IgD-negative memory B cell (primary cell): ENCODE data around the gene IQSEC1. TPM values are rescaled to one million over a fixed set of nuclear protein-coding genes. Genes with fewer than 3 reads are reported as not detected.

ENCODE experiments used
- H3K27ac Mint-ChIP-seq, 3 donors: one replicate each; pipeline ENCODE4 v1.8.0; 2020 to 2022; ENCODE audit warnings: mild to moderate bottlenecking in 3 of 3, mixed read lengths in 3 of 3, moderate library complexity in 1 of 3
- H3K27me3 Mint-ChIP-seq: one replicate; pipeline ENCODE4 v1.8.0; 2021; ENCODE audit warnings: mixed read lengths
- H3K36me3 Mint-ChIP-seq: one replicate; pipeline ENCODE4 v1.8.0; 2020; ENCODE audit warnings: mild to moderate bottlenecking, mixed read lengths
- H3K4me1 Mint-ChIP-seq, 3 donors: one replicate each; pipeline ENCODE4 v1.8.0; 2020 to 2022; ENCODE audit warnings: mixed read lengths in 3 of 3, mild to moderate bottlenecking in 1 of 3
- H3K4me3 Mint-ChIP-seq, 4 donors: one replicate each; pipeline ENCODE4 v1.8.0; 2020 to 2022; ENCODE audit warnings: mild to moderate bottlenecking in 4 of 4, mixed read lengths in 4 of 4, moderate library complexity in 3 of 4
- H3K9me3 Mint-ChIP-seq, 3 donors: one replicate each; pipeline ENCODE4 v1.8.0; 2020 to 2021; ENCODE audit warnings: mixed read lengths in 3 of 3, mild to moderate bottlenecking in 1 of 3
- polyA plus RNA-seq: library from polyadenylated mRNA; unstranded; fragments of 300-500 nt; fragmentation: Illumina TruSeq; gene quantifications from one replicate; pipeline ENCODE4 v1.2.3, GENCODE V29; 2021

IQSEC1 gene
- polyA plus RNA-seq, 1 donor from 2014 or later = 52.5 TPM

GRCh38 chr3:13004376-13004775 is 68.9 kb downstream of the IQSEC1 start:
- peak overlapping the region in 3 of 4 donors; percentile 65 to 80 (median 76) for H3K4me3 Mint-ChIP-seq
- no peaks in the 10 kb centered on the region for H3K9me3 Mint-ChIP-seq
- H3K4me1 Mint-ChIP-seq = peaks cover 52 to 84% (median 64%) of the 10 kb centered on the region in 3 donors
- peaks cover 10% of the 10 kb centered on the region for H3K36me3 Mint-ChIP-seq
- H3K27me3 Mint-ChIP-seq = no peaks in the 10 kb centered on the region
- peak overlapping the region in 2 of 3 donors; percentile 31 to 90 for H3K27ac Mint-ChIP-seq

DNA sequence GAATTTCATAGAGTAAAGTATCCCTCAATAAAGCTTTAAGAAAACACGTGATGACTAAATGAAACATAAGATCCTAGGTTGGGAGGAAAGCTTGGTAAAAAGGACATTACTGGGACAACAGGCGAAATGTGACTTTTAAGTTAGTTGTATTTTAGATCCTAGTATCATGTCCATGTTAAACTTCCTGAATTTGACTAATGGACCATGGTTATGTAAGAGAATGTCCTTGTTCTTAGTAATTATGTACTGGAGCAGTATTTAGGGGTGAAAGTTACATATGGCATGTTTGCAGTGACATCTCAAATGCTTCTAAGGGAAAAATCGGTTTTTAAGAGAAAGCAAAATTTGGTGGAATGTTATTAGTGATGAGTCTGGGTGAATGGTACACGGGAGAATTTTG is 69.6 kb downstream of the IQSEC1 start:
- Mint-ChIP-seq H3K27me3 (no peaks in the 10 kb centered on the region), H3K4me1 (peaks cover 49 to 84% (median 64%) of the 10 kb centered on the region in 3 donors), H3K27ac (peak overlapping the region; percentile 31 to 90 (median 86)), H3K9me3 (no peaks in the 10 kb centered on the region), H3K4me3 (peak overlapping the region; percentile 1 to 80 (median 70)), H3K36me3 (peaks cover 9% of the 10 kb centered on the region)

- Mint-ChIP-seq H3K9me3 (no peaks in the 10 kb centered on the region), H3K4me1 (peaks cover 46 to 78% (median 60%) of the 10 kb centered on the region in 3 donors), H3K4me3 (peak overlapping the region; percentile 40 to 80 (median 54)), H3K36me3 (peaks cover 7% of the 10 kb centered on the region), H3K27me3 (no peaks in the 10 kb centered on the region), H3K27ac (peak overlapping the region; percentile 86 to 95 (median 90))
Observed at GRCh38 chr3:13002398-13003124, 70.7 kb downstream of the IQSEC1 start.

DNA sequence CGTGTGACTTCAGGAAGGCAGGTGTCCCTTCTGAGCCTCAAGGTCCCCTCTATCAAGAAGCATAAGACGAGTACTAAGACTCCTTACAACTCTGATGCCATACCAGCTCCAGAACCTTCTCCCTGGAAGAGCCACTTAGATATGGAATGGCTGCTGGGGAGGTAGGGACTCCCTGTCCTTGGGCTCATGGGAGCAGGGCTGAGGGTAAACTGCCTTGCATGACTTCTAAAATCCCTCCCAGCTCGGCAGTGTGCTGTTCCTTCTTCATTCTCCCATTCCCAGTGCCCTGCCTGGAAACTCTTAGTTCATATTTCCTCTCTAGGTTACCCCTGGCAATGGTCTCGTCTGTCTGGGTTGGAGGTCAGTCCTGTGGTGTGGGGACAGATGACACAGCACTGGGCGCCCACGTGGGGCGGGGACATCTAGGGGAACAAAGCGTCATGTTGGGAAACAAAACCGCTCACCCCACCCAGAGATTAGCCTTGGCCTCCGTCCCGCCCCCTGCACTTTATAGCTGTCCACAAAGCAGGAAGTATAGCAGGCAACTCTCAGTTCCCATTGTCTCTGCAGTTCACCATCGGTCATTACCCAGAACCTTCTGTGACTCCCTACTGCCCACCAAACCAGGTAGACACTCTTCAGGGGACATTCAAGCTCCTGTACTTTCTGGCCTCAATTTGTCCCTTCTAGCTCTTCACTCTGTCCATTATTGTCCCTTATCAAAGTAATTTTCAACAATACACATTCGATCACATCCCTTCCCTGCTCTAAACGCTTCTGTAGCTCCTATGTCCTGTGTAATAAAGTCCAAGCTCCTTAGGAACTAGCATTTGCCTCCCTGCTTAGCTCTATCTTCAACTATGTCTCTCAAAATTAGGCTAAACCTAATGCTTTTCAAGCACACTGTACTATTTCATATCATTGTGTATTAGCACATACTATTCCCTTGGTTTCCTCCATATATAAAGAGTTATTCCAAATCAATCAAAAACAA is 73.8 kb downstream of the IQSEC1 start:
- H3K9me3 Mint-ChIP-seq = no peaks in the 10 kb centered on the region
- H3K36me3 Mint-ChIP-seq = peaks cover 10% of the 10 kb centered on the region
- peaks cover 64 to 73% (median 66%) of the 10 kb centered on the region in 3 donors for H3K4me1 Mint-ChIP-seq
- no peaks in the 10 kb centered on the region for H3K27me3 Mint-ChIP-seq
- peak overlapping the region in 3 of 4 donors; percentile 65 to 82 (median 71) for H3K4me3 Mint-ChIP-seq
- H3K27ac Mint-ChIP-seq = peak overlapping the region; percentile 84 to 96 (median 96)

DNA sequence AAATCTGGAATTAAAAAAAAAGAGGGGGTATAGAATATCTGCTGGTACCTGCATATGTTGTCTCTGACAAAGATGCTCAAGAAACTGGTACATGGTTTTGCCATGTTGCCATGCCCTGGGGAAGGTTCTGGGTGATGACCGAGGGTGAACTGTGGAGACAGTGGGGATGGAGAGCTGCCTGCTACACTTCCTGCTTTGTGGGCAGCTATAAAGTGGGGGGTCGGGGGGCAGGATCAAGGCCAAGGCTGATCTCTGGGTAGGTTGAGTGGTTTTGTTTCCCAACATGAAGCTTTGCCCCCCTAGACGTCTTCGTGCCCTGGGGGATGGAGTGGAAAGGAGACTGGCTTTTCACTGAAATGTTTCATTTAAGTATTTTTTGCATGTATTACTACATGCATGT is 74.6 kb downstream of the IQSEC1 start:
- Mint-ChIP-seq H3K27me3 (no peaks in the 10 kb centered on the region), H3K27ac (peak overlapping the region; percentile 84 to 96 (median 96)), H3K9me3 (no peaks in the 10 kb centered on the region), H3K4me1 (peaks cover 56 to 65% (median 59%) of the 10 kb centered on the region in 3 donors), H3K4me3 (peak overlapping the region in 3 of 4 donors; percentile 21 to 65 (median 65)), H3K36me3 (peaks cover 8% of the 10 kb centered on the region)

DNA sequence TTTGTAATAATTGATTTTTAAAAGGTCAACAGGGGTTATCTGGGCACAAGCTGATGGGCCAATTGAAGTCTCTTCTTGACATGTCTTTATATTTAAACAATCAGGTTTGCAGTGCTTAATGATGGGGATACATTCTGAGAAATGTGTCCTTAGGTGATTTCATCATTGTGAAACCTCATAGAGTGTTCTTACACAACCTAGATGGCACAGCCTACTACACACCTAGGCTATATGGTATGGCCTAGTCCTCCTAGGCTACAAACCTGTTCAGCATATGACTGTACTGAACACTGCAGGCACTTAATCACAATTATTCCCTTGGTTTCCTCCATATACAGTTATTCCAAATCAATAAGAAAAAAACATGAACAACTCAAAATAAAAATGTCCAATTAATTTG is 75.8 kb downstream of the IQSEC1 start:
- Mint-ChIP-seq H3K9me3 (no peaks in the 10 kb centered on the region), H3K27me3 (no peaks in the 10 kb centered on the region), H3K36me3 (peaks cover 8% of the 10 kb centered on the region), H3K4me3 (peak overlapping the region in 1 of 4 donors; percentile 83), H3K4me1 (peaks cover 46 to 54% (median 50%) of the 10 kb centered on the region in 3 donors), H3K27ac (peak overlapping the region in 2 of 3 donors; percentile 8 to 96)

GRCh38 chr3:12996181-12996506 is 77.1 kb downstream of the IQSEC1 start:
- Mint-ChIP-seq H3K27ac (peak overlapping the region; percentile 17 to 96 (median 96)), H3K27me3 (no peaks in the 10 kb centered on the region), H3K9me3 (no peaks in the 10 kb centered on the region), H3K4me3 (peak overlapping the region in 3 of 4 donors; percentile 43 to 83 (median 47)), H3K4me1 (peaks cover 40 to 51% (median 49%) of the 10 kb centered on the region in 3 donors), H3K36me3 (peaks cover 8% of the 10 kb centered on the region)

DNA sequence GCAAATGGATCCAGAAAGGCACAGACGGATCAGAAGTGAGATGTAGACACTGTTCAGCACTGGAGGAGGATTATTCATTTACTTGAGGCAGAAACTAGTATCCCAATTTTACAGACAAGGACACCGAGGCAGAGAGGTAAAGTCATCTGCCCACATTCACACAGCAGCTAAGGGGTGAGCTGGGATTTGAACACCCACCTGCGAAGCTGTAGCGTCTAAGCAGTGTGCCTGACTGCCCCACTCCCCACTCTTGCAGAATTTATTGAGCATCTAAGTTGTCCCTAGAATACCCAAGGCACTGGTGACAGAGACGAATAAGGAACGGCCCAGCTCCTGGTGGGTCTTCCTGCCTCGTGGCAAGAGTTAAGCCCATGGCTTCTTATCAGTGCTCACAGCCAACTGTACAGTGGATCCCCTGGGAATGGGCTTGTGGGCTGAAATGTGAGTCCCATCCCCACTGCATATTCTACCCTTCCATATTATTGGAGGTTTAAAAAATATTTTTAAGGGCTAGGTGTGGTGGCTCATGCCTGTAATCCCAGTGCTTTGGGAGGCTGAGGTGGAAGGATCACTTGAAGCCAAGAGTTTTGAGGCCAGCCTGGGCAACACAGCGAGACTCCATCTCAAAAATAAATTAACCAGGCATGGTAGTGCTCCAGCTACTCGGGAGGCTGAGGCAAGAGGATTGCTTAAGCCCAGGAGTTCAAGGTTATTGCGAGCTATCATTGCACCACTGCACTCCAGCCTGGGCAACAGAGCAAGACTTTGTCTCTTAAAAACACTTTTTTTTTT is 77.6 kb downstream of the IQSEC1 start:
- Mint-ChIP-seq H3K4me3 (peak overlapping the region; percentile 83 to 98 (median 95)), H3K27me3 (no peaks in the 10 kb centered on the region), H3K27ac (peak overlapping the region; percentile 93 to 96 (median 96)), H3K4me1 (peaks cover 40 to 54% (median 53%) of the 10 kb centered on the region in 3 donors), H3K9me3 (no peaks in the 10 kb centered on the region), H3K36me3 (peaks cover 8% of the 10 kb centered on the region)

DNA sequence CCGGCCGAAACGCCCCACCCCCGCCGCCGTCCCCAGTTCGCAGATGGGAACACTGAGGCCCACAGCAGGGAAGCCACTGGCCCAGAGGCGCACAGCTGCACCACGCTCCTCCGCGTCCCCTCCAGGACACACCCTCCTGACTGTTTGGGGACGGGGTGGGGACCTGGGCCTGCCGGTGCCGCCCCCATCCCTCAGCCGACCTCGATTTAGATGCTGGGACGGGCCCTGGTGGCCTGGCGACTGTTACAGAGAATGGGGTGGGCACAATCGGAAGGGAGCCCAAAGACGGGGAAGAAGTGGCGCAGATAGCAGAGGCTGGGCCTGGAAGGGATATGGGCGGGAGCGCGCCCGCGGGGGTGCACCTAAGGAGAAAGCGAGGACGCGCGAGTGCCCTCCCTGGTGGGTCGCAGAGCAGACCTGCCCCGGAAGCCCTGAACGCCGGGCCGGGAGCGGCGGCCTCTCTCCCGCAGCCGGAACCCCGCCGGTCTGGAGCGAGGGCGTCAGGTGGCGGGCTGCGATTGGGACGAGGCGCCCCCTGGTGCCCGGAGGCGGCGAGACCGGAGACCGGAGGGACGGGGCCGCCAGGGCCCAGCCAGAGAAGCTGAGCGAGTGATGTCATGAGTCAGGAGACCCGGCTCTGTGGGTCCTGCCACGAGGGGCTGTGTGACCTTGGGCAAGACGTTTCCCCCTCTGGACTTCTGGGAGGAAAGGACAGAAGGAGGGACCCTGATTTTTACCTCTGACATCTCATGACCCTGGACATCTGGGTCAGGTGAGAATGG is 78.4 kb downstream of the IQSEC1 start:
- Mint-ChIP-seq H3K4me1 (peaks cover 44 to 54% (median 52%) of the 10 kb centered on the region in 3 donors), H3K27me3 (no peaks in the 10 kb centered on the region), H3K27ac (peak overlapping the region; percentile 93 to 96 (median 96)), H3K4me3 (peak overlapping the region; percentile 83 to 98 (median 95)), H3K36me3 (peaks cover 5% of the 10 kb centered on the region), H3K9me3 (no peaks in the 10 kb centered on the region)

DNA sequence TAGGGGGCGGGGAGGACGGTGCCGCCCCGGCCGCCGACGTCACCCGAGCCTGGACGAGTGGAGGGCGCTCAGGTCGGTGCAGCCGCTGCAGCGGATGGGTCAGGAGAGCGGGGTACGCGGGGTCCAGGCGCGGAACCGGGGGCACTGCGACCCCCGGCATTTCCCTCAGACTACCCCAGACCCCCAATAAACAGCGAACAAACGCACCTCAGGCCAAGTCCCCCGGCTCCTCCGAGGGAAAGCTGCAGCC is 78.9 kb downstream of the IQSEC1 start:
- no peaks in the 10 kb centered on the region for H3K27me3 Mint-ChIP-seq
- peaks cover 2% of the 10 kb centered on the region for H3K36me3 Mint-ChIP-seq
- peak overlapping the region; percentile 93 to 96 (median 93) for H3K27ac Mint-ChIP-seq
- peaks cover 44 to 53% (median 51%) of the 10 kb centered on the region in 3 donors for H3K4me1 Mint-ChIP-seq
- H3K9me3 Mint-ChIP-seq = no peaks in the 10 kb centered on the region
- H3K4me3 Mint-ChIP-seq = peak overlapping the region; percentile 37 to 97 (median 88)

GRCh38 chr3:12993517-12994356 is 79.5 kb downstream of the IQSEC1 start:
- Mint-ChIP-seq H3K4me3 (peak overlapping the region in 3 of 4 donors; percentile 45 to 97 (median 93)), H3K4me1 (peaks cover 47 to 54% (median 52%) of the 10 kb centered on the region in 3 donors), H3K36me3 (peaks cover 2% of the 10 kb centered on the region), H3K9me3 (no peaks in the 10 kb centered on the region), H3K27me3 (no peaks in the 10 kb centered on the region), H3K27ac (peak overlapping the region in 1 of 3 donors; percentile 78)

GRCh38 chr3:12992629-12993516 is 80.4 kb downstream of the IQSEC1 start:
- peak overlapping the region; percentile 69 to 89 (median 78) for H3K4me3 Mint-ChIP-seq
- H3K27me3 Mint-ChIP-seq = no peaks in the 10 kb centered on the region
- peaks cover 45 to 56% (median 52%) of the 10 kb centered on the region in 3 donors for H3K4me1 Mint-ChIP-seq
- H3K9me3 Mint-ChIP-seq = no peaks in the 10 kb centered on the region
- H3K36me3 Mint-ChIP-seq = peaks cover 2% of the 10 kb centered on the region
- peak overlapping the region in 1 of 3 donors; percentile 31 for H3K27ac Mint-ChIP-seq
